GM12864 (cell line): ENCODE data around the gene CFAP206.

Source experiments
- DNase-seq: peaks from one replicate; pipeline ENCODE4 v3.0.0-alpha.2; 2011; ENCODE audit warnings: low read depth
- H3K4me3 ChIP-seq: 2 replicates; pipeline ENCODE4 v1.5.1; 2011; ENCODE audit warnings: mild to moderate bottlenecking, low read depth, low read length, control low read depth
- CTCF ChIP-seq: IDR thresholded peaks from 2 replicates; pipeline ENCODE4 v1.5.1; 2011; ENCODE audit warnings: low read depth, mild to moderate bottlenecking, moderate library complexity, low read length, control low read depth, inconsistent platforms; ENCODE audit errors: missing control alignments

CFAP206 gene

GRCh38 chr6:87376643-87377042, 31.1 kb upstream of the CFAP206 start:
- no peak for DNase-seq
- H3K4me3 ChIP-seq = no peak overlapping the region
- TF ChIP-seq CTCF = no peak

- no peak for TF ChIP-seq CTCF
- no peak for DNase-seq
- no peak overlapping the region for H3K4me3 ChIP-seq
Measured at GRCh38 chr6:87378947-87379346, 28.8 kb upstream of the CFAP206 start.

GRCh38 chr6:87382861-87383260, 24.9 kb upstream of the CFAP206 start:
- no peak for DNase-seq
- no peak overlapping the region for H3K4me3 ChIP-seq
- TF ChIP-seq CTCF = no peak

GRCh38 chr6:87384038-87384437, 23.7 kb upstream of the CFAP206 start:
- no peak overlapping the region for H3K4me3 ChIP-seq
- TF ChIP-seq CTCF = no peak
- DNase-seq = no peak

- DNase-seq = no peak
- no peak for TF ChIP-seq CTCF
- H3K4me3 ChIP-seq = no peak overlapping the region
Measured at GRCh38 chr6:87384449-87384848, 23.3 kb upstream of the CFAP206 start.

GRCh38 chr6:87391334-87391733, 16.4 kb upstream of the CFAP206 start:
- peak; percentile 45 for TF ChIP-seq CTCF
- no peak overlapping the region for H3K4me3 ChIP-seq
- DNase-seq = no peak

- DNase-seq = peak; percentile 50
- TF ChIP-seq CTCF = peak; percentile 53
- H3K4me3 ChIP-seq = no peak overlapping the region
Measured at GRCh38 chr6:87393026-87393622, 14.6 kb upstream of the CFAP206 start.
